Breast epithelium (tissue), 4 donors: ENCODE measurements around the gene TMEFF1. TPM values are rescaled to one million over a fixed set of nuclear protein-coding genes. Genes with fewer than 3 reads are reported as not detected.

Experiments
- DNase-seq, 2 donors: peaks; one replicate each; pipeline ENCODE4 v3.0.0-alpha.2; 2019; ENCODE audit warnings: low spot score in 2 of 2
- H3K27ac ChIP-seq, 2 donors: fragments of 200-600 bp; sonication (generic) in 1 of 2; one replicate each; pipeline ENCODE4 v1.5.1; 2016 to 2019; ENCODE audit warnings: mild to moderate bottlenecking in 1 of 2
- H3K27me3 ChIP-seq, 2 donors: fragments of 200-600 bp; sonication (generic) in 1 of 2; one replicate each; pipeline versions ENCODE4 v1.5.1 to v1.6.0; 2017 to 2019; ENCODE audit warnings: control low read depth in 1 of 2, mild to moderate bottlenecking in 1 of 2
- H3K36me3 ChIP-seq: fragments of 200-600 bp; one replicate; pipeline ENCODE4 v1.5.1; 2019
- H3K4me1 ChIP-seq, 2 donors: fragments of 200-600 bp; sonication (generic); one replicate each; pipeline ENCODE4 v1.5.1; 2016 to 2019; ENCODE audit warnings: control low read depth in 1 of 2
- H3K4me3 ChIP-seq, 3 donors: fragments of 200-600 bp; sonication (generic); 1 replicate in 2 of 3; 2 replicates in 1 of 3; pipeline ENCODE4 v1.5.1; 2016 to 2019; ENCODE audit warnings: mild to moderate bottlenecking in 3 of 3, moderate library complexity in 2 of 3
- H3K9me3 ChIP-seq, 2 donors: fragments of 200-600 bp; sonication (generic) in 1 of 2; one replicate each; pipeline ENCODE4 v1.5.1; 2016 to 2019; ENCODE audit warnings: control low read depth in 1 of 2
- CTCF ChIP-seq, 3 donors: fragments of 450-650 bp; IDR thresholded peaks; one replicate each; pipeline ENCODE4 v1.5.1; 2016 to 2017; ENCODE audit warnings: antibody characterized with exemption in 3 of 3, mild to moderate bottlenecking in 3 of 3, moderate library complexity in 3 of 3
- POLR2A ChIP-seq: fragments of 450-650 bp; IDR thresholded peaks from one replicate; pipeline ENCODE4 v1.6.1; 2016; ENCODE audit warnings: antibody characterized with exemption, mild to moderate bottlenecking, moderate library complexity
- POLR2AphosphoS5 ChIP-seq, 3 donors: sonication (generic); formaldehyde crosslinking; IDR thresholded peaks; one replicate each; pipeline ENCODE4 v1.6.1; 2017; ENCODE audit warnings: antibody characterized with exemption in 3 of 3
- intact Hi-C: fragments of 100-400 bp; cut with DNase I; formaldehyde crosslinking; loops from one replicate; pipeline ENCODE4 v1.15.1; 2023; ENCODE audit warnings: low total_unique reads
- total RNA-seq, 3 donors: library from RNA; depleted of rRNA; stranded (reverse); fragments of >200 nt; gene quantifications; one replicate each; pipeline ENCODE4 v1.1.0, GENCODE V29; 2016

The TMEFF1 gene
- total RNA-seq, 3 donors from 2014 or later, result 0.29 to 0.66 (median 0.32) TPM

- no peak overlapping the region for H3K27ac ChIP-seq
- TF ChIP-seq CTCF (IDR thresholded peaks at IDR 0.05) (no peak), POLR2A (no peak), POLR2AphosphoS5 (IDR thresholded peaks at IDR 0.05) (no peak)
- DNase-seq, result no peak
- no peaks in the 10 kb centered on the region for H3K9me3 ChIP-seq
- H3K4me3 ChIP-seq, result no peak overlapping the region
- H3K4me1 ChIP-seq, result no peaks in the 10 kb centered on the region
- H3K27me3 ChIP-seq, result no peaks in the 10 kb centered on the region
- H3K36me3 ChIP-seq, result no peaks in the 10 kb centered on the region
- intact Hi-C loops, result no loop called here
These were observed 112.0 kb downstream of the TMEFF1 start for GRCh38 chr9:100584951-100585350.

- H3K4me3 ChIP-seq, result no peak overlapping the region
- TF ChIP-seq CTCF (IDR thresholded peaks at IDR 0.05), result no peak
- no peak for TF ChIP-seq POLR2A
- no peak for TF ChIP-seq POLR2AphosphoS5 (IDR thresholded peaks at IDR 0.05)
- H3K4me1 ChIP-seq, result no peaks in the 10 kb centered on the region
- no peak for DNase-seq
- intact Hi-C loops, result no loop called here
- H3K27ac ChIP-seq, result no peak overlapping the region
- H3K27me3 ChIP-seq, result no peaks in the 10 kb centered on the region
- H3K36me3 ChIP-seq, result no peaks in the 10 kb centered on the region
- no peaks in the 10 kb centered on the region for H3K9me3 ChIP-seq
These were observed 113.1 kb downstream of the TMEFF1 start for GRCh38 chr9:100586093-100586492.

GRCh38 chr9:100587375-100587774 is 114.4 kb downstream of the TMEFF1 start:
- TF ChIP-seq POLR2A (no peak), POLR2AphosphoS5 (IDR thresholded peaks at IDR 0.05) (no peak), CTCF (IDR thresholded peaks at IDR 0.05) (no peak)
- no peak for DNase-seq
- intact Hi-C loops, result no loop called here
- no peaks in the 10 kb centered on the region for H3K4me1 ChIP-seq
- H3K36me3 ChIP-seq, result no peaks in the 10 kb centered on the region
- H3K27ac ChIP-seq, result no peak overlapping the region
- no peaks in the 10 kb centered on the region for H3K9me3 ChIP-seq
- H3K27me3 ChIP-seq, result no peaks in the 10 kb centered on the region
- no peak overlapping the region for H3K4me3 ChIP-seq

GRCh38 chr9:100589582-100589981 is 116.6 kb downstream of the TMEFF1 start:
- Histone ChIP-seq H3K4me3 (no peak overlapping the region), H3K27me3 (no peaks in the 10 kb centered on the region), H3K4me1 (no peaks in the 10 kb centered on the region), H3K36me3 (no peaks in the 10 kb centered on the region), H3K9me3 (no peaks in the 10 kb centered on the region), H3K27ac (no peak overlapping the region)
- intact Hi-C loops, result no loop called here
- TF ChIP-seq CTCF (IDR thresholded peaks at IDR 0.05) (no peak), POLR2AphosphoS5 (IDR thresholded peaks at IDR 0.05) (no peak), POLR2A (no peak)
- no peak for DNase-seq

- Histone ChIP-seq H3K27ac (no peak overlapping the region), H3K9me3 (no peaks in the 10 kb centered on the region), H3K36me3 (no peaks in the 10 kb centered on the region), H3K4me1 (no peaks in the 10 kb centered on the region), H3K4me3 (no peak overlapping the region), H3K27me3 (no peaks in the 10 kb centered on the region)
- intact Hi-C loops, result no loop called here
- DNase-seq, result no peak
- no peak for TF ChIP-seq CTCF (IDR thresholded peaks at IDR 0.05)
These were observed 117.5 kb downstream of the TMEFF1 start for GRCh38 chr9:100590481-100590880.
